HepG2 (cell line): ENCODE results near the gene KCND1. TPM values are rescaled to one million over a fixed set of nuclear protein-coding genes. Genes with fewer than 3 reads are reported as not detected.

Experiments
- ARHGAP35 ChIP-seq: sonication (generic); formaldehyde crosslinking; IDR thresholded peaks from 2 replicates; pipeline ENCODE4 v1.9.0; 2022; ENCODE audit warnings: mild to moderate bottlenecking, inconsistent platforms, moderate library complexity, missing genetic modification reagents, borderline replicate concordance
- CHCHD3 ChIP-seq: sonication (generic); formaldehyde crosslinking; IDR thresholded peaks from 2 replicates; pipeline ENCODE4 v1.8.0; 2022; ENCODE audit warnings: mild to moderate bottlenecking, missing genetic modification reagents, moderate library complexity
- FOSL2 ChIP-seq: sonication (generic); formaldehyde crosslinking; IDR thresholded peaks from 2 replicates; pipeline ENCODE4 v1.4.0; 2020; ENCODE audit warnings: missing genetic modification reagents
- GLI4 ChIP-seq: sonication (generic); formaldehyde crosslinking; IDR thresholded peaks from 2 replicates; pipeline ENCODE4 v1.5.1; 2020; ENCODE audit warnings: missing genetic modification reagents, mild to moderate bottlenecking, moderate library complexity, borderline replicate concordance
- HMG20A ChIP-seq: IDR thresholded peaks from 2 replicates; pipeline ENCODE4 v1.6.1; 2016; ENCODE audit warnings: borderline replicate concordance
- JUND ChIP-seq: sonication (generic); formaldehyde crosslinking; IDR thresholded peaks from 2 replicates; pipeline ENCODE4 v1.8.0; 2022; ENCODE audit warnings: mild to moderate bottlenecking, missing genetic modification reagents
- SKIL ChIP-seq: sonication (generic); formaldehyde crosslinking; IDR thresholded peaks from 2 replicates; pipeline ENCODE4 v1.8.0; 2022; ENCODE audit warnings: missing genetic modification reagents, mild to moderate bottlenecking, moderate library complexity, borderline replicate concordance
- SRSF4 ChIP-seq: fragments of 200-400 bp; formaldehyde crosslinking; IDR thresholded peaks from one replicate; pipeline ENCODE4 v1.6.1; 2018; ENCODE audit warnings: mild to moderate bottlenecking, low read depth, low read length, moderate library complexity; ENCODE audit not compliant: poor library complexity, severe bottlenecking
- TCF7L2 ChIP-seq: IDR thresholded peaks from 2 replicates; pipeline ENCODE4 v1.6.1; 2011; ENCODE audit warnings: mild to moderate bottlenecking, low read depth, low read length, moderate library complexity
- ZNF124 ChIP-seq: sonication (generic); formaldehyde crosslinking; IDR thresholded peaks from 2 replicates; pipeline ENCODE4 v1.4.0; 2020; ENCODE audit warnings: missing genetic modification reagents
- ZNF318 ChIP-seq: sonication (generic); formaldehyde crosslinking; IDR thresholded peaks from 2 replicates; pipeline ENCODE4 v1.4.0; 2020; ENCODE audit warnings: mild to moderate bottlenecking, missing genetic modification reagents
- ZNF367 ChIP-seq: sonication (generic); formaldehyde crosslinking; IDR thresholded peaks from 2 replicates; pipeline ENCODE4 v1.4.0; 2020; ENCODE audit warnings: missing genetic modification reagents, borderline replicate concordance
- ZNF383 ChIP-seq: sonication (generic); formaldehyde crosslinking; IDR thresholded peaks from 2 replicates; pipeline ENCODE4 v1.4.0; 2020; ENCODE audit warnings: missing genetic modification reagents, mild to moderate bottlenecking, borderline replicate concordance
- ZNF543 ChIP-seq: sonication (generic); formaldehyde crosslinking; IDR thresholded peaks from 2 replicates; pipeline ENCODE4 v1.4.0; 2020; ENCODE audit warnings: mild to moderate bottlenecking, missing genetic modification reagents
- ZNF580 ChIP-seq: IDR thresholded peaks from 2 replicates; pipeline ENCODE4 v1.6.1; 2016; ENCODE audit warnings: low read depth, borderline replicate concordance
- ZNF724P ChIP-seq: sonication (generic); formaldehyde crosslinking; IDR thresholded peaks from 2 replicates; pipeline ENCODE4 v1.8.0; 2022; ENCODE audit warnings: missing genetic modification reagents, borderline replicate concordance
- ZNF737 ChIP-seq: sonication (generic); formaldehyde crosslinking; IDR thresholded peaks from 2 replicates; pipeline ENCODE4 v1.5.0; 2020; ENCODE audit warnings: missing genetic modification reagents, mild to moderate bottlenecking, borderline replicate concordance
- ZNF839 ChIP-seq: sonication (generic); formaldehyde crosslinking; IDR thresholded peaks from 2 replicates; pipeline ENCODE4 v1.4.0; 2020; ENCODE audit warnings: missing genetic modification reagents, mild to moderate bottlenecking, borderline replicate concordance
- ZSCAN12 ChIP-seq: sonication (generic); formaldehyde crosslinking; IDR thresholded peaks from 2 replicates; pipeline ENCODE4 v1.9.0; 2021; ENCODE audit warnings: mild to moderate bottlenecking, missing genetic modification reagents
- ZSCAN31 ChIP-seq: sonication (generic); formaldehyde crosslinking; IDR thresholded peaks from 2 replicates; pipeline ENCODE4 v1.5.0; 2020; ENCODE audit warnings: low read depth, mild to moderate bottlenecking, missing genetic modification reagents
- polyA plus RNA-seq, 8 experiments: library from polyadenylated mRNA; depleted of rRNA in 3 of 8; stranded (reverse) in 7 of 8; unstranded in 1 of 8; fragments of >200 nt; fragmentation: Illumina TruSeq in 4 of 8; extraction: Trizol in 4 of 8; gene quantifications; 2 replicates each; pipeline versions ENCODE4 v1.2.1 to v1.2.3, GENCODE V29; 2011 to 2016; ENCODE audit warnings: low read depth in 4 of 8, missing spikeins in 1 of 8, mixed read lengths in 1 of 8; ENCODE audit not compliant: insufficient read depth in 1 of 8
- total RNA-seq, 5 experiments: library from RNA; depleted of rRNA; stranded (reverse); fragments of >200 nt; fragmentation: Illumina TruSeq; extraction: Trizol; gene quantifications; 2 replicates each; pipeline ENCODE4 v1.2.3, GENCODE V29; 2016; ENCODE audit warnings: low read depth in 1 of 5

KCND1 gene
- total and polyA plus RNA-seq, 2 of the 13 experiments (the other 11 are each of a cell fraction or from before 2014, with no cell fraction given): 0.07 to 0.30 TPM

GRCh38 chrX:48918643-48919340 lies 52.9 kb downstream of the KCND1 start, which contains the start of gene PIM2 (continued):
- TF ChIP-seq ZNF839 (CRISPR knock-in tag) (no peak), ZSCAN31 (CRISPR knock-in tag) (no peak), ZNF318 (no peak), SRSF4 (no peak), ZNF580 (CRISPR knock-in tag) (no peak), CHCHD3 (CRISPR knock-in tag) (no peak), HMG20A (no peak), ZNF737 (CRISPR knock-in tag) (no peak), SKIL (no peak), ZSCAN12 (CRISPR knock-in tag) (no peak), GLI4 (CRISPR knock-in tag) (no peak), JUND (CRISPR knock-in tag) (no peak), ZNF543 (CRISPR knock-in tag) (no peak), TCF7L2 (no peak), FOSL2 (CRISPR knock-in tag) (no peak), ZNF124 (CRISPR knock-in tag) (no peak), ZNF724P (no peak), ARHGAP35 (no peak), ZNF383 (CRISPR knock-in tag) (no peak), ZNF367 (no peak)
